ENCODE results near the gene ALKBH4. TPM values are rescaled to one million over a fixed set of nuclear protein-coding genes. Genes with fewer than 3 reads are reported as not detected.

Gene ALKBH4
- total RNA-seq, 4 donors from 2014 or later: 17.9 to 41.1 (median 26.7) TPM

- H3K27ac ChIP-seq: peak overlapping the region; percentile 22
- no peak for DNase-seq (ENCODE audit: low spot score in 2 of 2)
- H3K4me1 ChIP-seq: peaks cover 37% of the 10 kb centered on the region
- no peak overlapping the region for H3K4me3 ChIP-seq
- no peaks in the 10 kb centered on the region for H3K9me3 ChIP-seq
- H3K36me3 ChIP-seq: peaks cover 2% of the 10 kb centered on the region
- TF ChIP-seq POLR2AphosphoS5 (IDR thresholded peaks at IDR 0.05) (no peak), CTCF (IDR thresholded peaks at IDR 0.05) (no peak), EP300 (IDR thresholded peaks at IDR 0.05) (no peak), POLR2A (IDR thresholded peaks at IDR 0.05) (no peak)
- no peaks in the 10 kb centered on the region for H3K27me3 ChIP-seq
- 45% methylated on average over 12 of the region's 17 CpGs for WGBS
Measured at GRCh38 chr7:102431617-102432298, 32.9 kb downstream of the ALKBH4 start.

- H3K9me3 ChIP-seq: no peaks in the 10 kb centered on the region
- no peak overlapping the region for H3K27ac ChIP-seq
- TF ChIP-seq POLR2AphosphoS5 (IDR thresholded peaks at IDR 0.05) (no peak), EP300 (IDR thresholded peaks at IDR 0.05) (no peak), POLR2A (IDR thresholded peaks at IDR 0.05) (no peak), CTCF (IDR thresholded peaks at IDR 0.05) (no peak)
- 86% methylated on average over 10 of the region's 10 CpGs for WGBS
- DNase-seq (ENCODE audit: low spot score in 2 of 2): no peak
- H3K36me3 ChIP-seq: peaks cover 26% of the 10 kb centered on the region
- no peak overlapping the region for H3K4me3 ChIP-seq
- peaks cover 36% of the 10 kb centered on the region for H3K4me1 ChIP-seq
- no peaks in the 10 kb centered on the region for H3K27me3 ChIP-seq
Measured at GRCh38 chr7:102429141-102429899, 35.3 kb downstream of the ALKBH4 start.

- H3K27ac ChIP-seq: no peak overlapping the region
- 76% methylated on average over 4 of the region's 5 CpGs for WGBS
- TF ChIP-seq POLR2A (IDR thresholded peaks at IDR 0.05) (no peak), CTCF (IDR thresholded peaks at IDR 0.05) (no peak), EP300 (IDR thresholded peaks at IDR 0.05) (no peak), POLR2AphosphoS5 (IDR thresholded peaks at IDR 0.05) (no peak)
- H3K4me3 ChIP-seq: no peak overlapping the region
- peaks cover 17% of the 10 kb centered on the region for H3K4me1 ChIP-seq
- H3K27me3 ChIP-seq: no peaks in the 10 kb centered on the region
- no peaks in the 10 kb centered on the region for H3K9me3 ChIP-seq
- DNase-seq (ENCODE audit: low spot score in 2 of 2): no peak
- H3K36me3 ChIP-seq: peaks cover 36% of the 10 kb centered on the region
Measured at GRCh38 chr7:102427019-102427405, 37.7 kb downstream of the ALKBH4 start.

- WGBS: 78% methylated on average over 15 of the region's 16 CpGs
- Histone ChIP-seq H3K4me3 (no peak overlapping the region), H3K27ac (peak overlapping the region; percentile 56), H3K9me3 (no peaks in the 10 kb centered on the region), H3K4me1 (peaks cover 12% of the 10 kb centered on the region), H3K36me3 (peaks cover 41% of the 10 kb centered on the region), H3K27me3 (no peaks in the 10 kb centered on the region)
- no peak for DNase-seq (ENCODE audit: low spot score in 2 of 2)
- TF ChIP-seq CTCF (IDR thresholded peaks at IDR 0.05) (no peak), POLR2A (IDR thresholded peaks at IDR 0.05) (no peak), EP300 (IDR thresholded peaks at IDR 0.05) (no peak)
Measured at GRCh38 chr7:102426268-102427018, 38.2 kb downstream of the ALKBH4 start.

Data from suprapubic skin (tissue), 4 donors.